ENCODE measurements around the gene TM9SF1.

Gene TM9SF1

DNA sequence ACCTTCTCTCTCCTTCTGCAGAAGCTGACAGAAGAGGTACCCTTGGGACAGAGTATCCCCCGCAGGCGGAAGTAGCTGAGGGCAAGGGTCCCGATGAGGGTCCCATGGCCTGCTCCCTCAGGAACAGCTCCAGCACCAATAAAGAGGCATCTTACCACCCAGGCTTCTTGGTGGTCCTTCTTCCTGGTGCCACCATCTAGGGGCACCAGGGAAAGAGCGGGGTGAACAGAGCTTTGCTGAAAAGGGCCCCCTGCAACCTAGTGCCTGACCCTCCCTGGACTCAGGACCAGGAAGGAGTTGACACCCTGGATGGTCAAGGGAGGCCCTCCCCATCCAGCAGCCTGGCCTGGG lies 34.8 kb downstream of the TM9SF1 start:
- H3K4me1 Mint-ChIP-seq = peaks cover 52% of the 10 kb centered on the region

GRCh38 chr14:24159777-24160498 lies 35.3 kb downstream of the TM9SF1 start:
- Mint-ChIP-seq H3K27me3 (no peaks in the 10 kb centered on the region), H3K9me3 (no peaks in the 10 kb centered on the region), H3K4me3 (no peak overlapping the region), H3K36me3 (peaks cover 81% of the 10 kb centered on the region), H3K27ac (peak overlapping the region; percentile 90), H3K4me1 (peaks cover 46% of the 10 kb centered on the region)
- no peak for ATAC-seq

More for the DNA sequence above, 34.8 kb downstream of the TM9SF1 start:
- H3K27me3 Mint-ChIP-seq = no peaks in the 10 kb centered on the region
- peaks cover 81% of the 10 kb centered on the region for H3K36me3 Mint-ChIP-seq
- H3K9me3 Mint-ChIP-seq = no peaks in the 10 kb centered on the region
- H3K4me3 Mint-ChIP-seq = no peak overlapping the region
- H3K27ac Mint-ChIP-seq = peak overlapping the region; percentile 90
- ATAC-seq = no peak

DNA sequence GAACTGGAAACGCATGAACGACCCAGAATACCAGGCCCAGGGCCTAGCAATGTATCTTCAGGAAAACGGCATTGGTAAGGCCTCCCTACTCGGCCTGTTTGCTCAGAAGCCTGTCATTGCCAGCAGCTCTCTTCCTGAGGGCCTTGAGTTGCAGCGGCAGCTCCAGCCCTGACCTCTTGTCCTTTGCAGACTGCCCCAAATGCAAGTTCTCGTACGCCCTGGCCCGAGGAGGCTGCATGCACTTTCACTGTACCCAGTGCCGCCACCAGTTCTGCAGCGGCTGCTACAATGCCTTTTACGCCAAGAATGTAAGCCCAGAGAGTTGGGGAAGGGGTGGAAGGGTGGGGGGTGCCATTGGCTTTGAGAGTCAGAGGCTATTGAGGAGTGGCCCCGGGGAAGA lies 37.9 kb downstream of the TM9SF1 start:
- H3K27ac Mint-ChIP-seq = no peak overlapping the region
- no peaks in the 10 kb centered on the region for H3K9me3 Mint-ChIP-seq
- H3K4me3 Mint-ChIP-seq = no peak overlapping the region
- no peaks in the 10 kb centered on the region for H3K27me3 Mint-ChIP-seq
- no peak for ATAC-seq
- H3K4me1 Mint-ChIP-seq = peaks cover 22% of the 10 kb centered on the region
- H3K36me3 Mint-ChIP-seq = peaks cover 59% of the 10 kb centered on the region

DNA sequence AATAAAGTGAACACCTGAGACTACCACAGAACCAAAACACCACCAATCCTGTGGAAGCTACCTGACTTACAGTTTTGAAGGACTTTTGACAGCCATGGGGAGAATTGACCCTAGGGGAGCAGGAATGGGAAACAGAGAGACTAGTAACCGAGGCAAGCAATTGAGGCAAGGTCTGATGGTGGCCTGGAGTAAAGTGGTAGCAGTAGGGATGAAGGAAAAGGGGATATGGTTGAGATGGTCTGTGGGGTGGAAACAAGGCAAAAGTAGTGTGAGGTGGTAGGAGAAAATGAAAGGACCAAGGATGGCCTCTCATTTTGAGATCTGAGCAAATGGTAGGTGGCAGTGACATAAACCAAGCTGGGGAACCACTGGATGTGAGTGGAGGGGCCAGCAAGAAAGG lies 38.4 kb downstream of the TM9SF1 start:
- no peak overlapping the region for H3K4me3 Mint-ChIP-seq
- no peaks in the 10 kb centered on the region for H3K9me3 Mint-ChIP-seq
- H3K27ac Mint-ChIP-seq = no peak overlapping the region
- peaks cover 54% of the 10 kb centered on the region for H3K36me3 Mint-ChIP-seq
- no peak for ATAC-seq
- peaks cover 17% of the 10 kb centered on the region for H3K4me1 Mint-ChIP-seq
- H3K27me3 Mint-ChIP-seq = no peaks in the 10 kb centered on the region

GRCh38 chr14:24155100-24155499 lies 40.1 kb downstream of the TM9SF1 start:
- ATAC-seq = no peak
- Mint-ChIP-seq H3K4me3 (no peak overlapping the region), H3K27ac (peak overlapping the region; percentile 43)

GRCh38 chr14:24151404-24152080 lies 43.7 kb downstream of the TM9SF1 start:
- Mint-ChIP-seq H3K4me1 (peaks cover 31% of the 10 kb centered on the region), H3K27ac (no peak overlapping the region), H3K4me3 (no peak overlapping the region), H3K9me3 (no peaks in the 10 kb centered on the region), H3K36me3 (peaks cover 35% of the 10 kb centered on the region), H3K27me3 (no peaks in the 10 kb centered on the region)
- no peak for ATAC-seq

More at GRCh38 chr14:24155100-24155499, 40.1 kb downstream of the TM9SF1 start:
- no peaks in the 10 kb centered on the region for H3K27me3 Mint-ChIP-seq
- no peaks in the 10 kb centered on the region for H3K9me3 Mint-ChIP-seq
- peaks cover 15% of the 10 kb centered on the region for H3K4me1 Mint-ChIP-seq
- H3K36me3 Mint-ChIP-seq = peaks cover 55% of the 10 kb centered on the region

- ATAC-seq = no peak
- H3K4me1 Mint-ChIP-seq = peaks cover 33% of the 10 kb centered on the region
- no peaks in the 10 kb centered on the region for H3K9me3 Mint-ChIP-seq
- H3K27me3 Mint-ChIP-seq = no peaks in the 10 kb centered on the region
- no peak overlapping the region for H3K27ac Mint-ChIP-seq
- H3K36me3 Mint-ChIP-seq = peaks cover 34% of the 10 kb centered on the region
- H3K4me3 Mint-ChIP-seq = no peak overlapping the region
Measured at GRCh38 chr14:24150993-24151392, 44.2 kb downstream of the TM9SF1 start.

GRCh38 chr14:24150567-24150966 lies 44.7 kb downstream of the TM9SF1 start:
- no peak for ATAC-seq
- peaks cover 37% of the 10 kb centered on the region for H3K4me1 Mint-ChIP-seq
- peaks cover 30% of the 10 kb centered on the region for H3K36me3 Mint-ChIP-seq
- peak overlapping the region; percentile 39 for H3K27ac Mint-ChIP-seq
- H3K9me3 Mint-ChIP-seq = no peaks in the 10 kb centered on the region
- H3K27me3 Mint-ChIP-seq = no peaks in the 10 kb centered on the region
- H3K4me3 Mint-ChIP-seq = no peak overlapping the region

- ATAC-seq = no peak
- Mint-ChIP-seq H3K36me3 (peaks cover 30% of the 10 kb centered on the region), H3K27me3 (no peaks in the 10 kb centered on the region), H3K9me3 (no peaks in the 10 kb centered on the region), H3K4me3 (no peak overlapping the region), H3K4me1 (peaks cover 42% of the 10 kb centered on the region), H3K27ac (peak overlapping the region; percentile 39)
Measured at GRCh38 chr14:24150061-24150460, 45.2 kb downstream of the TM9SF1 start.

DNA sequence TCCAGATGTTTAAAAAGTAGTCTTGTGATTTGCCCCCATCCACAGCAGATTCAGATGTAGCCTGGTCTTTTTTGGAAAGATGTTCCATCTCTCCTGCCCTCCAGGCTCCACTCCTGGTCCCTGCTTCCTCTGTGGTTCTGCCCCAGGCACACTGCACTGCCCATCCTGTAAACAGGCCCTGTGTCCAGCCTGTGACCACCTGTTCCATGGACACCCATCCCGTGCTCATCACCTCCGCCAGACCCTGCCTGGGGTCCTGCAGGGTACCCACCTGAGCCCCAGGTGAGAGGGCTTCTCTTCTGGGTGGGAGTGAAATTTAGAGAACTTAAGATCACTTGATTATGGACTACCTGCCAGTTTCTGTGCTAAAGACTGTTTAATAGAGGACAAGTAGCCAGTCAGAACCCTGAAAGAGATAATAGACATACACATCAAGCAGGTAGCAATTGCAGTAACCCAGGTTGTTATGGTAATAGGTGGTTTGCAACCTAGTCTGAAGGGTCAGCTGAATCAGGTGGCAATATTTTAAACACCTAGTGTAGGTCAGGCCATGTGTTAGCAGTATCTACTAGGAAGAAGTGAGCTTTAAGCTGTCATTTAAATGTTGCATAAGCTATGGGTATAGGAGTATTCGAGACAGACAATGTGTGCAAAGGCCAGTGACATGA lies 45.8 kb downstream of the TM9SF1 start:
- Mint-ChIP-seq H3K4me1 (peaks cover 45% of the 10 kb centered on the region), H3K4me3 (no peak overlapping the region), H3K9me3 (no peaks in the 10 kb centered on the region), H3K27ac (no peak overlapping the region), H3K36me3 (peaks cover 28% of the 10 kb centered on the region), H3K27me3 (no peaks in the 10 kb centered on the region)
- ATAC-seq = no peak

DNA sequence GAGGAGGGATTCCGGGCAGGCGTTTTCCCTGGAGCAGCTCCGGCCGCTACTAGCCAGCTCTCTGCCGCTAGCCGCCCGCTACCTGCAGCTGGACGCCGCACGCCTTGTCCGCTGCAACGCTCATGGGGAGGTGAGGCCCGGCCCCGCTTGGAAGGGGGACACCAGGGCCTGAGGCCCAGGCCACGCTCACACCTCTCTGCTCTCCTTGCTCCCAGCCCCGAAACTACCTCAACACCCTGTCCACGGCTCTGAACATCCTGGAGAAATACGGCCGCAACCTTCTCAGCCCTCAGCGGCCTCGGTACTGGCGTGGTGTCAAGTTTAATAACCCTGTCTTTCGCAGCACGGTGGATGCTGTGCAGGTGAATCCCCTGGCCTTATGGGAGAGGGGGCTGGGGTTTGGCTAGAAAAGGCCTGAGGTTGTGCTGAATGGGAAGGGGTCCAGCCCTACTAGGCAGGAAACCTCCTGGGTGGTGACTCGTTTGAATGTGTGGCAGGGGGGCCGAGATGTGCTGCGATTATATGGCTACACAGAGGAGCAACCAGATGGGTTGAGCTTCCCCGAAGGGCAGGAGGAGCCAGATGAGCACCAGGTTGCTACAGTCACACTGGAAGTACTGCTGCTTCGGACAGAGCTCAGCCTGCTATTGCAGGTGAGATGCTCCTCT lies 47.3 kb downstream of the TM9SF1 start:
- Mint-ChIP-seq H3K4me1 (peaks cover 53% of the 10 kb centered on the region), H3K36me3 (peaks cover 42% of the 10 kb centered on the region), H3K27ac (peak overlapping the region; percentile 83), H3K27me3 (no peaks in the 10 kb centered on the region), H3K9me3 (no peaks in the 10 kb centered on the region), H3K4me3 (peak overlapping the region; percentile 90)
- no peak for ATAC-seq

GRCh38 chr14:24146978-24147760 lies 48.1 kb downstream of the TM9SF1 start, which contains the start of gene RNF31:
TSS of gene RNF31 (plus strand) at chr14:24147498. CDS start at chr14:24147699, 201 bp downstream.
- H3K27ac Mint-ChIP-seq = peak within 1 kb of the TSS; percentile 83
- peak within 1 kb of the TSS; percentile 90 for H3K4me3 Mint-ChIP-seq
- no peaks in the 10 kb centered on the region for H3K9me3 Mint-ChIP-seq
- peaks cover 58% of the 10 kb centered on the region for H3K4me1 Mint-ChIP-seq
- no peaks in the 10 kb centered on the region for H3K27me3 Mint-ChIP-seq
- peak; percentile 96 for ATAC-seq
- H3K36me3 Mint-ChIP-seq = peaks cover 46% of the 10 kb centered on the region

DNA sequence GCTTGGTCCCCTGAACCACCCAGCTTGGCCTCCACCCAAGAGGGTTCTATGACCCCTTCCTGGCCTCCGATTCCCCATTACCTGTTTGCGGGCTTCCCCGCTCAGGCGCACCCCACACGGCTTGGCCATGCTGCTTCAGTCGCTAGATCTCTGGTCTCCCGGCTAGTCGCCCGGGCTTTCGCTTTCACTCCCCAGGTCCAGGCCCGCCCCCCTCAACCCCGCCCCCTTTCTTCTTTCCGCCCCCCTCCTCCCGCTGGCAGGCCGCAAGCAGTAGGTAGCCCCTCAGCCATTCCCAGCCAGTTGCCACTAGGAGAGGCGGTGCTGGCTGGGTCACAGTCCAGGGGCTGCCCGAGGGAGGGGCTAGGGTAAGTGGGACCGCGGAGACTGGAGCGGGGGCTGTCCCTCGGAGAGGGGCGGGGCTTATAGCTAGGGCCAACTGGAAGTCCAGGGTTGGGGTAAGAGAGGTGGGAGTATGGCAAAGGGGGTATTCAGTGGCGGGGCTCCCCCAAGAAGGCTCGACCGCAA lies 48.7 kb downstream of the TM9SF1 start, which contains the start of gene PSME2:
Gene PSME2 (minus strand): TSS at position 158 of the 525 bp plus-strand sequence. CDS start 29 bp downstream, at position 129.
- ATAC-seq = peak; percentile 87
- Mint-ChIP-seq H3K9me3 (no peaks in the 10 kb centered on the region), H3K27ac (peak within 1 kb of the TSS; percentile 83), H3K4me3 (peak within 1 kb of the TSS; percentile 90), H3K36me3 (peaks cover 46% of the 10 kb centered on the region), H3K27me3 (no peaks in the 10 kb centered on the region), H3K4me1 (peaks cover 58% of the 10 kb centered on the region)

Measured in stimulated activated memory B cell treated with anti-CD40 and anti-IgM and Interleukin-4, amounts not matched to agents 10 μg/mL and 1 μg/mL and 100 μg/mL, for 72 hours (primary cell).